DMS153 (cell line): ENCODE measurements around the gene MNX1.

ENCODE experiments used
- DNase-seq: peaks from one replicate; lab custom pipeline; 2025; lab: John Stamatoyannopoulos, UW

Gene MNX1

GRCh38 chr7:157014635-157015555, 4.4 kb upstream of the MNX1 start:
- no peak for DNase-seq

- peak; percentile 54 for DNase-seq
Observed at GRCh38 chr7:157013602-157014549, 3.4 kb upstream of the MNX1 start.

- no peak for DNase-seq
Observed at GRCh38 chr7:157013101-157013500, 2.6 kb upstream of the MNX1 start.

- DNase-seq = no peak
Observed at GRCh38 chr7:157012113-157012547, 1.7 kb upstream of the MNX1 start.

GRCh38 chr7:157011333-157012112, 1.1 kb upstream of the MNX1 start:
- peak; percentile 35 for DNase-seq

GRCh38 chr7:157009778-157010587, 480 bp downstream of the MNX1 start:
- DNase-seq = no peak

GRCh38 chr7:157009170-157009777, 1.2 kb downstream of the MNX1 start:
- DNase-seq = no peak

- no peak for DNase-seq
Observed at GRCh38 chr7:157008206-157009169, 2.0 kb downstream of the MNX1 start.

GRCh38 chr7:157007470-157008066, 2.9 kb downstream of the MNX1 start:
- DNase-seq = peak; percentile 66

GRCh38 chr7:157006829-157007469, 3.5 kb downstream of the MNX1 start:
- DNase-seq = no peak

- DNase-seq = no peak
Observed at GRCh38 chr7:157006205-157006747, 4.2 kb downstream of the MNX1 start.

- no peak for DNase-seq
Observed at GRCh38 chr7:157005456-157006204, 4.8 kb downstream of the MNX1 start.

- DNase-seq = no peak
Observed at GRCh38 chr7:157004521-157005455, 5.7 kb downstream of the MNX1 start.

- DNase-seq = no peak
Observed at GRCh38 chr7:157003756-157004520, 6.5 kb downstream of the MNX1 start.

- no peak for DNase-seq
Observed at GRCh38 chr7:157003445-157003755, 7.1 kb downstream of the MNX1 start.
